Suprapubic skin (tissue), 4 donors: Measurements from ENCODE around the gene MAST4.

Experiments used
- EP300 ChIP-seq: sonication (generic); formaldehyde crosslinking; IDR thresholded peaks from one replicate; pipeline ENCODE4 v1.6.1; 2017; ENCODE audit warnings: antibody characterized with exemption
- POLR2A ChIP-seq, 2 donors: fragments of 450-650 bp; IDR thresholded peaks; one replicate each; pipeline ENCODE4 v1.6.1; 2017; ENCODE audit warnings: antibody characterized with exemption in 2 of 2, mild to moderate bottlenecking in 2 of 2, moderate library complexity in 2 of 2
- POLR2AphosphoS5 ChIP-seq, 3 donors: sonication (generic); formaldehyde crosslinking; IDR thresholded peaks; one replicate each; pipeline ENCODE4 v1.6.1; 2017; ENCODE audit warnings: antibody characterized with exemption in 3 of 3
- TF ChIP-seq, protein P1 (sequence below), 2 donors: fragments of 200-600 bp in 1 of 2; fragments of 450-650 bp in 1 of 2; sonication (generic) in 1 of 2; IDR thresholded peaks; one replicate each; pipeline ENCODE4 v1.5.1; 2016 to 2019; ENCODE audit warnings: antibody characterized with exemption in 2 of 2, mild to moderate bottlenecking in 1 of 2, moderate library complexity in 1 of 2

DNA sequence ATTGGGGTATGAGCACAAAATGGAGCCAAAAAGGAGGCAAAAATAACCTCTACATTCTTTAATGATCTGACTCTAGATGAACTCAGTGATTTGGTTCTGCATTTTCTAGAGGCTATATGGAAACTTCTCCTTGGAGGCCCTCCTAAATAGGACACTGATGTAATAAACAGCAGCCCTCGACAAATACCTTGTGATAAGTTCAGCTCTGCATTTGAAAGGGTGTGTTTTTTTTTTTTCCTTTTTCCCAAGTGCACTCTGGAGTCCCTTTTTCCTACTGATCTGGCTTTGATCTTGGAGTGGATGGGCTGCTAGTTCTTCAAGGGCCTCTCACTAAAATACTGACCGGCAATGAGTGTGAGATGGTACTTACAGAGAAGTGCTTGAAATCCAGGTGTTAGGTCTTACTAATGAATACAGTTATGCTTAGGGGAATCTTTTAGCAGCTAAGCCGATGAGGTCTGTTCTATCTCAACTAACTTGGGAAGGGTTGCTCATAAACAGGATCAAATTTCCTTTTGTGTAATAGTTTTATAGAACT, 161.7 kb downstream of the MAST4 start:
- TF ChIP-seq POLR2A (IDR thresholded peaks at IDR 0.05): no peak
- TF ChIP-seq, protein P1, sequence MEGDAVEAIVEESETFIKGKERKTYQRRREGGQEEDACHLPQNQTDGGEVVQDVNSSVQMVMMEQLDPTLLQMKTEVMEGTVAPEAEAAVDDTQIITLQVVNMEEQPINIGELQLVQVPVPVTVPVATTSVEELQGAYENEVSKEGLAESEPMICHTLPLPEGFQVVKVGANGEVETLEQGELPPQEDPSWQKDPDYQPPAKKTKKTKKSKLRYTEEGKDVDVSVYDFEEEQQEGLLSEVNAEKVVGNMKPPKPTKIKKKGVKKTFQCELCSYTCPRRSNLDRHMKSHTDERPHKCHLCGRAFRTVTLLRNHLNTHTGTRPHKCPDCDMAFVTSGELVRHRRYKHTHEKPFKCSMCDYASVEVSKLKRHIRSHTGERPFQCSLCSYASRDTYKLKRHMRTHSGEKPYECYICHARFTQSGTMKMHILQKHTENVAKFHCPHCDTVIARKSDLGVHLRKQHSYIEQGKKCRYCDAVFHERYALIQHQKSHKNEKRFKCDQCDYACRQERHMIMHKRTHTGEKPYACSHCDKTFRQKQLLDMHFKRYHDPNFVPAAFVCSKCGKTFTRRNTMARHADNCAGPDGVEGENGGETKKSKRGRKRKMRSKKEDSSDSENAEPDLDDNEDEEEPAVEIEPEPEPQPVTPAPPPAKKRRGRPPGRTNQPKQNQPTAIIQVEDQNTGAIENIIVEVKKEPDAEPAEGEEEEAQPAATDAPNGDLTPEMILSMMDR (IDR thresholded peaks at IDR 0.05): no peak
- TF ChIP-seq POLR2AphosphoS5 (IDR thresholded peaks at IDR 0.05): no peak
- TF ChIP-seq EP300: no peak
